LHCN-M2 (cell line): Measurements from ENCODE around the gene CST7. TPM values are rescaled to one million over a fixed set of nuclear protein-coding genes. Genes with fewer than 3 reads are reported as not detected.
"Not testable (repeated sequence)": the region's sequence is repeated elsewhere in the genome, so short reads cannot be mapped to it uniquely, and the experiment has no call there.

Experiments used
- DNase-seq: peaks from one replicate; pipeline ENCODE4 v3.0.0-alpha.2; 2012; ENCODE audit warnings: low read depth
- total RNA-seq: library from RNA; depleted of rRNA; stranded (reverse); fragments of >200 nt; gene quantifications from 2 replicates; pipeline ENCODE4 v1.2.3, GENCODE V29; 2014

Gene CST7
- total RNA-seq, 1 experiment from 2014 or later = not detected

GRCh38 chr20:24929867-24930723 is 19.0 kb upstream of the CST7 start:
- not testable (repeated sequence) for DNase-seq

DNA sequence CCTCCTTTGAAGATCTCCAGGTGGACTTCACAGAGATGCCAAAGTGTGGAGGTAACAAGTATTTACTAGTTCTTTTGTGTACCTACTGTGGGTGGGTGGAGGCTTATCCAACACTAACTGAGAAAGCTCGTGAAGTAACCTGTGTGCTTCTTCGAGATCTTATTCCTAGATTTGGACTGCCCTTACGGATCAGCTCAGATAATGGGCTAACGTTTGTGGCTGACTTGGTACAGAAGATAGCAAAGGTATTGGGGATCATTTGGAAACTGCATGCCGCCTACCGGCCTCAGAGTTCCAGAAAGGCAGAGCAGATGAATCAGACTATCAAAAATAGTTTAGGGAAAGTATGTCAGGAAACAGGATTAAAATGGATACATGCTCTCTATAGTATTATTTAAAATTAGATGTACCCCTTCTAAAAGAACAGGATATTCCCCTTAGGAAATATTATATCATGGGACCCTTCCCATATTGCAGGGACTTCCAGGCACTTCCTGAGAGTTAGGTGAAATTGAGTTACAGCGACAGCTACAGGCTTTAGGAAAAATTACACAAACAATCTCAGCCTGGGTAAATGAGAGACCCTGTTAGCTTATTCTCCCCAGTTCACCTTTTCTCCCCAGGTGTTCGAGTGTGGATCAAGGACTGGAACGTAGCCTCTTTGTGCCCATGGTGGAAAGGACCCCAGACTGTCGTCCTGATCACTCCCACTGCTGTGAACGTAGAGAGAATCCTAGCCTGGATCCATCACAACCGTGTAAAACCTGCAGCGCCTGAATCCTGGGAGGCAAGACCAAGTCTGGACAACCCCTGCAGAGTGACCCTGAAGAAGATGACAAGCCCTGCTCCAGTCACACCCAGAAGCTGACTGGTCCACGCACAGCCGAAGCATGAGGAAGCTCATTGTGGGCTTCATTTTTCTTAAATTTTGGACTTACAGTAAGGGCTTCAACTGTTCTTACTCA is 18.1 kb upstream of the CST7 start:
- DNase-seq = not testable (repeated sequence)

DNA sequence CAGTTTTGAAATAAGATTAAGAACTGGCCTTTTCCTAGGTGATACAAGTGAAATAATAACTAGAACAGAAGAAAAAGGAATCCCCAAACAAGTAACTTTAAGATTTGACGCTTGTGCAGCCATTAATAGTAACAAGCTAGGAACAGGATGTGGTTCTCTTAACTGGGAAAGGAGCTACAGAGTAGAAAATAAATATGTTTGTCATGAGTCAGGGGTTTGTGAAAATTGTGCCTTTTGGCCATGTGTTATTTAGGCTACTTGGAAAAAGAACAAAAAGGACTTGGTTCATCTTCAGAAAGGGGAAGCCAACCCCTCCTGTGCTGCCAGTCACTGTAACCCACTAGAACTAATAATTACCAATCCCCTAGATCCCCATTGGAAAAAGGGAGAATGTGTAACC is 17.2 kb upstream of the CST7 start:
- peak; percentile 19 for DNase-seq

- DNase-seq = no peak
These were observed 15.7 kb upstream of the CST7 start for GRCh38 chr20:24933266-24933908.

DNA sequence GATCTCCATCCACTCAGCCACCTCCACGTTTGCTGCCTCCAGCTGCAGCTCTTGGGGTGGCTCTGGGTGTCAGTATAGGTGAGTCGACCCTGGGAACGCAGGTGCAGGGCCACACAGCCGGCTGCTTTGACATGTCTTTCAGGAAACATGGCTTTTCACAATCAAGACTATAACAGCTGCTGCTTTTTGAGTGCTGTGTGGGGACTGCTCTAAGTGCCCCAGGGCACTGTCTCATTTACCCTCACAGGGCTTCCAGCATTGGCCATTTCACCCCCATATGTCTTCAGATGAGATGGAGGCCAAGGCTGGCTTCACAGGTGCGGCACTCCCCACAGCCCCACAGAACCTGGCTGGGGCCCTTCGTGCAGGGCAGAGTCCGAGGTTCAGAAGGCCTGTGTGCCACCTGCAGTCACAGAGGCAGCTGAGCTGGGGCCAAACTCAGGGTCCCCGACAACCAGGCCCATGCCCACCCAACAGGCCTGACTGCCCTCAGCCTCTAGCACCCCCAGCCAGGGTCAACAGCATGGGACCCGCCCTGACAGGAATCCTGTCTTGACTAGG is 14.9 kb upstream of the CST7 start:
- no peak for DNase-seq

DNA sequence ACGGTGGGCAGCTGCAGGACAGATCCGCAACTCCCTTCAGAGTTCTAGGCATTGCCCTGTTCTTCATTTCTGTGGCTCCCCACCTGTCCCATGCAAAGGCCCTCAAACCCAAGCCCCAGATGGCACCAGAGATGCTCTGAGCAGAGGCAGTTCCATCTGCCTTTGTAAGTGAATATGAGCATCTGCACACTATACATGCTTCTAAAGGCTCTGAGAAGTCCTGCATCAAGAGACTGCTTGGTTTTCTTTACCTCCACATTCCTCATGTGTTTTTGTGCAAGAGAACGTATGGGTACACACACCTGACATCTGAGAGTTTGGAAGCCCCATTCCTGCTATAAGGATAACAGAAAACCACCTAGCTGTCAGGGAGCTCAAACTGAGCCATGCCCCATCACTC is 14.4 kb upstream of the CST7 start:
- no peak for DNase-seq

GRCh38 chr20:24935140-24935539 is 13.9 kb upstream of the CST7 start:
- DNase-seq = no peak

- DNase-seq = no peak
These were observed 13.1 kb upstream of the CST7 start for GRCh38 chr20:24935766-24936525.

DNA sequence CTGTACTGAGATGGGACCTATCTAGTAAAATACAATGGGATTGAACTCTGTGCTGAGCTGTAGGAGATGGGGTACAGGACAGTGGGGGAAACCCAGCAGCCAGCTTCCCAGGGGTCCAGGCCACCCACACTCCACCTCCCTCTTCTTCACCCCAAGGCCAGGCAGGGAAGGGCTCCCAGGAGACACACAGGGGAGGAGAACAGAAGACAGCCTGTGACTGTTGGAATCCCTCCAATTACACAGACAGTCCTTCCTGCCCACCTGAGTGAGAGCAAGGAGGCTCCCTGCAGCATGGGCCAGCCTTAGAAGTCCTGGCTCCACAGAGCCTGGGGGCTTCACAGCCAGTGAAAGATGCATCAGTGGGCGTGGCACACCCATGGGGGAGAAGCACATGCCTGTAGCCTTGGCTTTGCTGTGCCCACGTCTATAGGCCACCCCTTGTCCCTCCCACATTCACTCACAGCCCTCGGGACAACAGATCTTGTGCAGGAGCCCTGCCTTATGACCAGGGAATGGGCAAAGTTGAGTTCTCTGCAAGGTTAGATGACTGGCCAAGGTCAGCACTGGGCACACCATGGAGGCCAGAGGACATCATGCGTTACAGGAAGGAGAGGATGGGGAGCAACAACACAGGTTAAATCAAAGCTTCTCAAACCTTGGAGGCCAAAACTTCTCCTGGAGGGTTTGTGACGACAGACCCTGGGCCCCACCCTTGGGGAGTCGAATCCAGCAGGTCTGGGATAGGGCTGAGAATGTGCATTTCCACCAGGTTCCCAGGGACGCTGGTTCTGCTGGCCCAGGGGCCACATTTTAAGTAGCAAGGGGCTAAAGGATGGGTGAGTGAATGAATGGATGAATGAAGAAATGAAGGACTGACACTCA is 12.3 kb upstream of the CST7 start:
- no peak for DNase-seq

- DNase-seq = no peak
These were observed 11.5 kb upstream of the CST7 start for GRCh38 chr20:24937579-24937978.

DNA sequence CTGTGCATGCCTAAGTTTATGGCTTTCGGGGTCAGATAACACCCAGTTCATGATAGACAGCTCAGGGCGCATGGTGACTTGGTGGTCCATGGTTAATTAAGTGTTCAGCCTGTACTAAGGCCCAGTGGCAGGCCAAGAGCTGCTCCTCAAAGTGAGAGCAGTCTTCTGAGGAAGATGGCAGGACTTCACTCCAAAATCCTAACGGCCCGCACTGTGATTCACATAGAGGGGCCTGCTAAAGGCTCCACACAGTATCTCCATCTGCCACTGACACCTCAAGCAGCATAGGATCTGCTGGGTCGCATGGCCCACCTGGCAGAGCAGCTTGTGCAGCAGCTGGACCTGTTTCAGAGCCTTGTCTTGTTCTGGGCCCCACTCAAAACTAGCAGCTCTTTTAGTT is 10.6 kb upstream of the CST7 start:
- no peak for DNase-seq

DNA sequence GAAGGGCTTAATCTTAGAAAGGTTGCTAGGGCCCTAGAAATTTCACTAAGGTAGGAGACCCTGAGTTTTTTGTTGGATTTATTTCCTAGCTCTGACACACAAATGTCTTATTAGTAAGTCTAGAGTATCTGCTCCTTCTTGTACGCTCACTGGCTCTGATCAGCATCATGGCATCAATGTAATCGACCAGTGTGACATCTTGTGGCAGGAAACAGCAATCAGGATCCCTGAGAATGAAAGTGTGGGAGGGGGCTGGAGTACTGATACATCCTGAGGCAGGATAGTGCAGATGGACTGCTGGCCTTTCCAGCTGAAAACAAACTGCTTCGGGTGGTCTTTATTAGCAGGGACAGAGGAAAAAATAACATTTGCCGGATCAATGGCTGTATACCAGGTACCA is 10.0 kb upstream of the CST7 start:
- no peak for DNase-seq

DNA sequence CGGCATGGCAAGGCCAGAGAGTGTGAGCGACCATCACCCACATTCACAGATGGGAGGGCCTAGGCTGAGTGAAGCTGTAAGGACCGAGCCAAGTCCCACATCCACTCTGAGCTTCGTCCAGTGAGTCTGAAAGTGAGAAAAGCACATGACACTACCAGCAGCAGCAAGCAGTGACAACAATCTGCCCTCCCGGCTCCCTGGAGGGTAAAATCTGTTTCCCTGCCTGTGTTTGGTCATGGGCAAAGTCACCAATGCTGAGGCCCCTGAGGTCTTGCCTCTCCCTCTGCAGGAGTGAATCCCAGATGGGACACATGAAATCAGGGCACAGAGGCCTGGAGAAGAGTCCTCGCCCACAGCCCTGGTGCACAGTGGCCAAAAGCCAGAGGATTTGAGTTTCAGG is 6.4 kb upstream of the CST7 start:
- no peak for DNase-seq

- DNase-seq = no peak
These were observed 5.9 kb upstream of the CST7 start for GRCh38 chr20:24943196-24943595.

GRCh38 chr20:24943731-24944130 is 5.3 kb upstream of the CST7 start:
- no peak for DNase-seq

DNA sequence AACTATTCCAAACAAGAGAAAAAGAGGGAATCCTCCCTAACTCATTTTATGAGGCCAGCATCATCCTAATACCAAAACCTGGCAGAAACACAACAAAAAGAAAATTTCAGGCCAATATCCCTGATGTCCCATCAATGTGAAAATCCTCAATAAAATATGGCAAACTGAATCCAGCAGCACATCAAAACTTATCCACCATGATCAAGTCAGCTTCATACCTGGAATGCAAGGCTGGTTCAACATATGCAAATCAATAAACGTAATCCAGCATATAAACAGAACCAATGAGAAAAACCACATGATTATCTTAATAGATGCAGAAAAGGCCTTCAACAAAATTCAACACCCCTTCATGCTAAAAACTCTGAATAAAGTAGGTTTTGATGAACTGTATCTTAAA is 2.7 kb upstream of the CST7 start:
- DNase-seq = not testable (repeated sequence)

DNA sequence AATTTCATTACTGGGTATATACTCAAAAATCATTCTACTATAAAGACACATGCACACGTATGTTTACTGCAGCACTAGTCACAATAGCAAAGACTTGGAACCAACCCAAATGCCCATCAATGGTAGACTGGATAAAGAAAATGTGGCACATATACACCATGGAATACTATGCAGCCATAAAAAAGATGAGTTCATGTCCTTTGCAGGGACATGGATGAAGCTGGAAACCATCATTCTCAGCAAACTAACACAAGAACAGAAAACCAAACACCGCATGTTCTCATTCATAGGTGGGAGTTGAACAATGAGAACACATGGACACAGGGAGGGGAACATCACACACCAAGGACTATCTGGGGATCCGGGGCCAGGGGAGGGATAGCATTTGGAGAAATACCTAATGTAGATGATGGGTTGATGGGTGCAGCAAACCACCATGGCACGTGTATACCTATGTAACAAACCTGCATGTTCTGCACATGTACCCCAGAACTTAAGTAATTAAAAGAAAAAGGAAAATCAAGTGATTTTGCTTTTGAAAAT is 602 bp upstream of the CST7 start:
- DNase-seq = not testable (repeated sequence)

- DNase-seq = no peak
These were observed 673 bp downstream of the CST7 start for GRCh38 chr20:24949756-24950127.

DNA sequence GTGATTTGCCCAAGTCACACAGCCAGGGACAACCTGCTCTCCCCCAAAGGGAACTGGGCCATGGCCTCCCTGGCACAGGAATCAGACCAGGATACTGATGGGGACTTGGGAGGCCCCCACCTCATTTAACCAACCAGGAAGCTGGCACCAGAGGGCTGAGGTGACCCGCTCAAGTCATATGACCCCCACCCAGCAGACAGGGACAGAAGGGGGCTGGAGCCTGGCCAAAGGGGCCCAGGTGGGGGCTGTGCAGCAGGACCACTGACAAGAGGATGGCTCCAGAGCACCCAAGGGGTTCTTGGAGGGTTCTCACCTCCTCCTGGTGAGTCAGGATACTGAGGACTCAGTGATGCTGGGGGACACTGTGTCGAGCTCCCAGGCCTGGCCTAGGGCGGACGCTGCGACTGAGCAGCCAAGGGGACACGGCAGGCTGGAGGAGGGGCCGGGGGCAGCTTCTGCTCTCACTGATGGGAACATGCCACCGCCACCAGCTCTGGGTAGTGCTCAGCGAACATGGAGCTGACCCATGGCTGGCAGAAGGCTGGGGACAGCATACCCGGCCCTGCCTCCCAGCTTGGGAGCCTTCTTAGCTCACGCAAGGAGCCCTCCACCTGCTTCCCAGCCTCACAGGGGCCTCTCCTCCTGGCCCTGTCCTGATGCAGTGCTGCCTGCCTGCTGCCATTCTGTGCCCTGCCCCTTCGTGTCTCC is 1.2 kb downstream of the CST7 start:
- no peak for DNase-seq
